Ascending aorta (tissue), 2 donors: ENCODE data around the gene VSIG10L. TPM values are rescaled to one million over a fixed set of nuclear protein-coding genes. Genes with fewer than 3 reads are reported as not detected.

Experiments used
- DNase-seq, 2 donors: peaks; one replicate each; pipeline ENCODE4 v3.0.0-alpha.2; 2019; ENCODE audit warnings: low spot score in 2 of 2
- H3K27ac ChIP-seq, 2 donors: fragments of 200-600 bp; sonication (generic); one replicate each; pipeline ENCODE4 v1.5.1; 2016 to 2017; ENCODE audit warnings: mild to moderate bottlenecking in 1 of 2
- H3K27me3 ChIP-seq: fragments of 200-600 bp; sonication (generic); one replicate; pipeline ENCODE4 v1.5.1; 2017
- H3K36me3 ChIP-seq, 2 donors: fragments of 200-600 bp; sonication (generic); one replicate each; pipeline ENCODE4 v1.5.1; 2016
- H3K4me1 ChIP-seq, 2 donors: fragments of 200-600 bp; sonication (generic); one replicate each; pipeline ENCODE4 v1.5.1; 2016 to 2017; ENCODE audit warnings: mild to moderate bottlenecking in 1 of 2
- H3K4me3 ChIP-seq, 2 donors: fragments of 200-600 bp; sonication (generic); one replicate each; pipeline ENCODE4 v1.5.1; 2016 to 2017; ENCODE audit warnings: mild to moderate bottlenecking in 1 of 2
- H3K9me3 ChIP-seq, 2 donors: fragments of 200-600 bp; sonication (generic); one replicate each; pipeline ENCODE4 v1.5.1; 2016
- CTCF ChIP-seq, 3 experiments: fragments of 200-600 bp in 2 of 3; fragments of 450-650 bp in 1 of 3; sonication (generic) in 2 of 3; IDR thresholded peaks; one replicate each; pipeline ENCODE4 v1.5.1; 2016 to 2019; ENCODE audit warnings: antibody characterized with exemption in 3 of 3, mild to moderate bottlenecking in 1 of 3, moderate library complexity in 1 of 3
- intact Hi-C: fragments of 100-400 bp; cut with DNase I; formaldehyde crosslinking; loops from one replicate; pipeline ENCODE4 v1.15.1; 2023
- total RNA-seq: library from RNA; depleted of rRNA; stranded (reverse); fragments of >200 nt; gene quantifications from one replicate; pipeline ENCODE4 v1.1.0, GENCODE V29; 2016

Gene VSIG10L
- total RNA-seq, 1 donor from 2014 or later = 1.4 TPM

- no peak for TF ChIP-seq CTCF (IDR thresholded peaks at IDR 0.05)
- no peak overlapping the region for H3K4me3 ChIP-seq
- H3K27me3 ChIP-seq = no peaks in the 10 kb centered on the region
- no peak for DNase-seq
- H3K9me3 ChIP-seq = no peaks in the 10 kb centered on the region
- H3K27ac ChIP-seq = no peak overlapping the region
- no peaks in the 10 kb centered on the region for H3K36me3 ChIP-seq
- H3K4me1 ChIP-seq = no peaks in the 10 kb centered on the region
- intact Hi-C loops = no loop called here
Observed at GRCh38 chr19:51316688-51317087, 25.3 kb downstream of the VSIG10L start.

DNA sequence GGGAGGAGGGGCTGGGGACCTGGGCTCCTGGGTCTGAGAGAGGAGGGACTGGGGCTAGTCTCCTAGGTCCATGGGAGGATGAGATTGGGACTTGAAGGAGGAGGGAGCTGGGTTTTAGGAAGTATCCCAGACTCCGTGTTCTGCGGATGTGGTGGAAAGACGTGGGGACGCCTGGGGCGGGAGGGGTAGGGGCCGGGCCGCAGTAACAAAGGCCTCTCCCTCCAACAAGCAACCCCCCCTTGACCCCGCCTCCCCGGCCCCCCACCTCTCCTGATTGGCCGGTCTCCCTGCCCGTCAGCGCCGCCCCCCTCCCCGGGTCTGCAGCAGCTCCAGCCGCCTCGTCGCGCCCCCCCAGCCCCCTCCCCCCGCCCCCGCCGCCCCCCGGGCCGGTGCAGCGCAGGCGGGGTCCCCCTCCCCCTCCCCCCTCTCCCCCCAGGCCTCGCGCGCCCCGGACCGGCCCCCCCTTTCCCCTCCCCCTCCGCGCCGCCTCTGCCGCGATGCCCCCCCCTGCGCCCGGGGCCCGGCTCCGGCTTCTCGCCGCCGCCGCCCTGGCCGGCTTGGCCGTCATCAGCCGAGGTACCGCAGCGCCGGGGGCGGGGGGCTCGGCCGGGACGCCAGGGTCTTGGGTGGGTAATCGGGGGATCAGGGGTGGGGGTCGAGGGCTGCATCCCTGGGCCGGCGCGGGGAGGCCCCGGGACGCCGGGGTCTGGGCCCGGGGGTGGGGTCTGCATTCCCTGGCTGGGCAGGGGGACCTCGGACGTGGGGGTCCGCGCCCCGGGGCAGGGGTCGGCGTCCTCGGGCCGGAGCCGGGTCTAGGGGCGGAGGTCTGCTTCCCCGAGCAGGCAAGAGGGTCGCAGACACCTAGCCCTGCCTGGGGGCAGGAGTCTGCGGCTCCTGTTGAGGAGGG is 30.3 kb downstream of the VSIG10L start, which contains the start of gene IGLON5:
IGLON5 (plus strand) TSS at position 294 of the 907 bp plus-strand sequence; CDS start at position 498, 204 bp downstream.
- intact Hi-C loops = no loop called here
- no peaks in the 10 kb centered on the region for H3K36me3 ChIP-seq
- no peak within 1 kb of the TSS for H3K4me3 ChIP-seq
- no peaks in the 10 kb centered on the region for H3K27me3 ChIP-seq
- no peaks in the 10 kb centered on the region for H3K9me3 ChIP-seq
- DNase-seq = no peak
- TF ChIP-seq CTCF (IDR thresholded peaks at IDR 0.05) = no peak
- H3K27ac ChIP-seq = no peak within 1 kb of the TSS
- no peaks in the 10 kb centered on the region for H3K4me1 ChIP-seq

- no peaks in the 10 kb centered on the region for H3K36me3 ChIP-seq
- peak in 1 of 2 donors; percentile 31 for DNase-seq
- H3K9me3 ChIP-seq = peaks cover 0 to 11% of the 10 kb centered on the region in 2 donors
- intact Hi-C loops = no loop called here
- no peak overlapping the region for H3K4me3 ChIP-seq
- no peaks in the 10 kb centered on the region for H3K27me3 ChIP-seq
- TF ChIP-seq CTCF (IDR thresholded peaks at IDR 0.05) = no peak
- no peaks in the 10 kb centered on the region for H3K4me1 ChIP-seq
- H3K27ac ChIP-seq = no peak overlapping the region
Observed at GRCh38 chr19:51305479-51305878, 36.5 kb downstream of the VSIG10L start.

GRCh38 chr19:51301266-51301665 is 40.7 kb downstream of the VSIG10L start:
- TF ChIP-seq CTCF (IDR thresholded peaks at IDR 0.05) = no peak
- Histone ChIP-seq H3K36me3 (no peaks in the 10 kb centered on the region), H3K4me3 (no peak overlapping the region), H3K4me1 (no peaks in the 10 kb centered on the region), H3K27me3 (no peaks in the 10 kb centered on the region), H3K9me3 (peaks cover 0 to 11% of the 10 kb centered on the region in 2 donors), H3K27ac (no peak overlapping the region)
- peak in 1 of 2 donors; percentile 8 for DNase-seq
- intact Hi-C loops = no loop called here

- Histone ChIP-seq H3K36me3 (no peaks in the 10 kb centered on the region), H3K27me3 (no peaks in the 10 kb centered on the region), H3K27ac (no peak overlapping the region), H3K9me3 (no peaks in the 10 kb centered on the region), H3K4me1 (no peaks in the 10 kb centered on the region), H3K4me3 (no peak overlapping the region)
- no peak for TF ChIP-seq CTCF (IDR thresholded peaks at IDR 0.05)
- intact Hi-C loops = no loop called here
- no peak for DNase-seq
Observed at GRCh38 chr19:51297406-51297805, 44.5 kb downstream of the VSIG10L start.
